PC-9 (cell line): Measurements from ENCODE around the gene IFT122.

Experiments used
- CTCF ChIP-seq: fragments of 200-600 bp; sonication (generic); conservative IDR thresholded peaks from 2 replicates; pipeline ENCODE4 v1.6.1; 2017; ENCODE audit warnings: mixed run types, antibody characterized with exemption, mild to moderate bottlenecking, moderate library complexity
- EZH2 ChIP-seq: fragments of 200-600 bp; sonication (generic); IDR thresholded peaks from 2 replicates; pipeline ENCODE4 v1.8.0; 2017; ENCODE audit warnings: antibody characterized with exemption, low read depth

GRCh38 chr3:129539206-129539605, 99.2 kb downstream of the IFT122 start:
- TF ChIP-seq EZH2 (no peak), CTCF (no peak)
